Measurements from ENCODE around the gene WDFY1. TPM values are rescaled to one million over a fixed set of nuclear protein-coding genes. Genes with fewer than 3 reads are reported as not detected.

The WDFY1 gene
- total RNA-seq, 1 experiment from 2014 or later, result 123 TPM

- intact Hi-C loops (cut with micrococcal nuclease; ENCODE audit: unreplicated experiment), result no loop called here
- no peaks in the 10 kb centered on the region for H3K9me3 Mint-ChIP-seq (ENCODE audit: unreplicated experiment)
- ChIA-PET CTCF (no interaction called here), POLR2A (no interaction called here)
- no peaks in the 10 kb centered on the region for H3K27me3 Mint-ChIP-seq (ENCODE audit: insufficient read depth, unreplicated experiment)
- no peak for TF ChIP-seq CTCF (IDR thresholded peaks at IDR 0.05; ENCODE audit: insufficient read depth in 1 of 2, low read depth in 1 of 2, low read length in 1 of 2, severe bottlenecking in 1 of 2, unreplicated experiment in 1 of 2)
- H3K36me3 Mint-ChIP-seq (ENCODE audit: insufficient read depth, unreplicated experiment), result peaks cover 76% of the 10 kb centered on the region
- H3K9me3 ChIP-seq, result peaks cover 7% of the 10 kb centered on the region
- H3K4me3 ChIP-seq (ENCODE audit: low read depth, low read length), result no peak overlapping the region
- 0 out of 2 replicates have a peak, but pooled peaks cover 4% of the 10 kb centered on the region for H3K4me1 ChIP-seq
- H3K4me1 Mint-ChIP-seq (ENCODE audit: low read depth, unreplicated experiment), result peaks cover 12% of the 10 kb centered on the region
- no TSS peak for BruUV-seq (replicated peaks)
- H3K4me3 Mint-ChIP-seq (ENCODE audit: unreplicated experiment), result no peak overlapping the region
- H3K36me3 ChIP-seq (ENCODE audit: control insufficient read depth, insufficient read depth, low read length), result peaks cover 8% of the 10 kb centered on the region
- no peak for DNase-seq
- no peaks in the 10 kb centered on the region for H3K27me3 ChIP-seq (replicated peaks; ENCODE audit: control insufficient read depth, insufficient read depth, low read length)
- H3K27ac Mint-ChIP-seq (ENCODE audit: unreplicated experiment), result no peak overlapping the region
These were observed 51.1 kb downstream of the WDFY1 start for GRCh38 chr2:223894009-223894408.

- intact Hi-C loops (cut with micrococcal nuclease; ENCODE audit: unreplicated experiment), result no loop called here
- peaks cover 8% of the 10 kb centered on the region for H3K36me3 ChIP-seq (ENCODE audit: control insufficient read depth, insufficient read depth, low read length)
- ChIA-PET POLR2A (no interaction called here), CTCF (interaction anchor here (0.9 kb wide), 1 partner anchor 199 kb away, joined by 3 read pairs; no protein-coding TSS in a partner anchor)
- no peak for DNase-seq
- no TSS peak for BruUV-seq (replicated peaks)
- no peak overlapping the region for H3K4me3 Mint-ChIP-seq (ENCODE audit: unreplicated experiment)
- H3K4me1 ChIP-seq, result 0 out of 2 replicates have a peak, but pooled peaks cover 10% of the 10 kb centered on the region
- H3K27me3 Mint-ChIP-seq (ENCODE audit: insufficient read depth, unreplicated experiment), result no peaks in the 10 kb centered on the region
- H3K9me3 ChIP-seq, result peaks cover 7% of the 10 kb centered on the region
- no peak overlapping the region for H3K4me3 ChIP-seq (ENCODE audit: low read depth, low read length)
- peaks cover 8% of the 10 kb centered on the region for H3K4me1 Mint-ChIP-seq (ENCODE audit: low read depth, unreplicated experiment)
- no peaks in the 10 kb centered on the region for H3K9me3 Mint-ChIP-seq (ENCODE audit: unreplicated experiment)
- no peak for TF ChIP-seq CTCF (IDR thresholded peaks at IDR 0.05; ENCODE audit: insufficient read depth in 1 of 2, low read depth in 1 of 2, low read length in 1 of 2, severe bottlenecking in 1 of 2, unreplicated experiment in 1 of 2)
- peaks cover 79% of the 10 kb centered on the region for H3K36me3 Mint-ChIP-seq (ENCODE audit: insufficient read depth, unreplicated experiment)
- peak overlapping the region; percentile 22 for H3K27ac Mint-ChIP-seq (ENCODE audit: unreplicated experiment)
- H3K27me3 ChIP-seq (replicated peaks; ENCODE audit: control insufficient read depth, insufficient read depth, low read length), result no peaks in the 10 kb centered on the region
These were observed 54.4 kb downstream of the WDFY1 start for GRCh38 chr2:223890721-223891120.

- TF ChIP-seq CTCF (IDR thresholded peaks at IDR 0.05; ENCODE audit: insufficient read depth in 1 of 2, low read depth in 1 of 2, low read length in 1 of 2, severe bottlenecking in 1 of 2, unreplicated experiment in 1 of 2), result no peak
These were observed 55.9 kb downstream of the WDFY1 start for GRCh38 chr2:223889229-223889628.

More at GRCh38 chr2:223889229-223889628, 55.9 kb downstream of the WDFY1 start:
- DNase-seq, result no peak
- Mint-ChIP-seq H3K4me3 (ENCODE audit: unreplicated experiment) (no peak overlapping the region), H3K27me3 (ENCODE audit: insufficient read depth, unreplicated experiment) (no peaks in the 10 kb centered on the region), H3K4me1 (ENCODE audit: low read depth, unreplicated experiment) (peaks cover 8% of the 10 kb centered on the region), H3K27ac (ENCODE audit: unreplicated experiment) (peak overlapping the region; percentile 36), H3K9me3 (ENCODE audit: unreplicated experiment) (no peaks in the 10 kb centered on the region), H3K36me3 (ENCODE audit: insufficient read depth, unreplicated experiment) (peaks cover 83% of the 10 kb centered on the region)
- no TSS peak for BruUV-seq (replicated peaks)
- Histone ChIP-seq H3K9me3 (peaks cover 7% of the 10 kb centered on the region), H3K4me1 (0 out of 2 replicates have a peak, but pooled peaks cover 6% of the 10 kb centered on the region), H3K27me3 (replicated peaks; ENCODE audit: control insufficient read depth, insufficient read depth, low read length) (no peaks in the 10 kb centered on the region), H3K36me3 (ENCODE audit: control insufficient read depth, insufficient read depth, low read length) (peaks cover 6% of the 10 kb centered on the region), H3K4me3 (ENCODE audit: low read depth, low read length) (no peak overlapping the region)
- intact Hi-C loops (cut with micrococcal nuclease; ENCODE audit: unreplicated experiment), result no loop called here
- POLR2A ChIA-PET, result no interaction called here
- CTCF ChIA-PET, result no interaction called here

Data from Caco-2 (cell line).